Left colon (tissue), 2 donors: ENCODE data around the gene PGLYRP2. TPM values are rescaled to one million over a fixed set of nuclear protein-coding genes. Genes with fewer than 3 reads are reported as not detected.

Source experiments
- ATAC-seq: fragments of 200-7000 bp; cut with Tn5 transposase; one replicate; pipeline ENCODE4 v1.9.1; 2020; ENCODE audit warnings: mild to moderate bottlenecking, moderate library complexity
- DNase-seq, 2 donors: peaks; one replicate each; pipeline ENCODE4 v3.0.0-alpha.2; 2020
- intact Hi-C, 2 donors: fragments of 100-400 bp; cut with DNase I in 1 of 2; cut with micrococcal nuclease in 1 of 2; formaldehyde crosslinking; loops; one replicate each; pipeline versions ENCODE4 v1.11.2 to v1.14.0; 2022; cut with DNase I, micrococcal nuclease
- total RNA-seq, 2 donors: library from RNA; stranded (reverse); fragmentation: NEBNext Ultra II Directional; extraction: Animal tissue kit (Norgen Biotek cat#: 25700); gene quantifications; one replicate each; pipeline ENCODE4 v1.2.1, GENCODE V29; 2021
- donor health status: DM: no; HTN: no; CAD: no.
- donor health status: DM: yes; HTN: yes; CAD: no.

PGLYRP2 gene
- total RNA-seq, 2 donors from 2014 or later: not detected

GRCh38 chr19:15432018-15432494, 47.2 kb downstream of the PGLYRP2 start:
- DNase-seq (peak in 1 of 2 donors; percentile 32), ATAC-seq (no peak)
- intact Hi-C loops: no loop called here

- DNase-seq: no peak
- no peak for ATAC-seq
- intact Hi-C loops: no loop called here
Observed at GRCh38 chr19:15431396-15432017, 47.8 kb downstream of the PGLYRP2 start.

GRCh38 chr19:15430526-15431120, 48.7 kb downstream of the PGLYRP2 start:
- intact Hi-C loops: no loop called here
- no peak for DNase-seq
- ATAC-seq: no peak

GRCh38 chr19:15429825-15430467, 49.4 kb downstream of the PGLYRP2 start:
- intact Hi-C loops: no loop called here
- no peak for DNase-seq
- ATAC-seq: no peak

GRCh38 chr19:15428956-15429824, 50.1 kb downstream of the PGLYRP2 start:
- ATAC-seq (no peak), DNase-seq (no peak)
- intact Hi-C loops: no loop called here

GRCh38 chr19:15427991-15428471, 51.3 kb downstream of the PGLYRP2 start:
- no peak for DNase-seq
- intact Hi-C loops: no loop called here
- no peak for ATAC-seq

GRCh38 chr19:15427350-15427700, 52.0 kb downstream of the PGLYRP2 start:
- intact Hi-C loops: no loop called here
- DNase-seq (no peak), ATAC-seq (no peak)

- intact Hi-C loops: no loop called here
- no peak for DNase-seq
- no peak for ATAC-seq
Observed at GRCh38 chr19:15426485-15427349, 52.6 kb downstream of the PGLYRP2 start.

- DNase-seq (no peak), ATAC-seq (no peak)
- intact Hi-C loops: no loop called here
Observed at GRCh38 chr19:15425321-15425950, 53.9 kb downstream of the PGLYRP2 start.

GRCh38 chr19:15424692-15425272, 54.5 kb downstream of the PGLYRP2 start:
- ATAC-seq (no peak), DNase-seq (no peak)
- intact Hi-C loops: no loop called here

GRCh38 chr19:15424121-15424520, 55.2 kb downstream of the PGLYRP2 start:
- ATAC-seq: no peak
- intact Hi-C loops: no loop called here

GRCh38 chr19:15423130-15423529, 56.2 kb downstream of the PGLYRP2 start:
- no peak for ATAC-seq
- intact Hi-C loops: no loop called here
- no peak for DNase-seq

More at GRCh38 chr19:15424121-15424520, 55.2 kb downstream of the PGLYRP2 start:
- DNase-seq: no peak

GRCh38 chr19:15422296-15423075, 56.8 kb downstream of the PGLYRP2 start:
- no peak for DNase-seq
- intact Hi-C loops: no loop called here
- ATAC-seq: no peak

- intact Hi-C loops: no loop called here
- no peak for ATAC-seq
- no peak for DNase-seq
Observed at GRCh38 chr19:15421721-15422260, 57.5 kb downstream of the PGLYRP2 start.

- no peak for ATAC-seq
- no peak for DNase-seq
- intact Hi-C loops: no loop called here
Observed at GRCh38 chr19:15421136-15421695, 58.1 kb downstream of the PGLYRP2 start.

- DNase-seq (no peak), ATAC-seq (no peak)
- intact Hi-C loops: no loop called here
Observed at GRCh38 chr19:15419413-15420025, 59.8 kb downstream of the PGLYRP2 start.
